ENCODE results near the gene MAPK14. TPM values are rescaled to one million over a fixed set of nuclear protein-coding genes. Genes with fewer than 3 reads are reported as not detected.
"Not testable (repeated sequence)": the region's sequence is repeated elsewhere in the genome, so short reads cannot be mapped to it uniquely, and the experiment has no call there.

MAPK14 gene
- total RNA-seq, 4 donors from 2014 or later = 85.2 to 201 (median 124) TPM

DNA sequence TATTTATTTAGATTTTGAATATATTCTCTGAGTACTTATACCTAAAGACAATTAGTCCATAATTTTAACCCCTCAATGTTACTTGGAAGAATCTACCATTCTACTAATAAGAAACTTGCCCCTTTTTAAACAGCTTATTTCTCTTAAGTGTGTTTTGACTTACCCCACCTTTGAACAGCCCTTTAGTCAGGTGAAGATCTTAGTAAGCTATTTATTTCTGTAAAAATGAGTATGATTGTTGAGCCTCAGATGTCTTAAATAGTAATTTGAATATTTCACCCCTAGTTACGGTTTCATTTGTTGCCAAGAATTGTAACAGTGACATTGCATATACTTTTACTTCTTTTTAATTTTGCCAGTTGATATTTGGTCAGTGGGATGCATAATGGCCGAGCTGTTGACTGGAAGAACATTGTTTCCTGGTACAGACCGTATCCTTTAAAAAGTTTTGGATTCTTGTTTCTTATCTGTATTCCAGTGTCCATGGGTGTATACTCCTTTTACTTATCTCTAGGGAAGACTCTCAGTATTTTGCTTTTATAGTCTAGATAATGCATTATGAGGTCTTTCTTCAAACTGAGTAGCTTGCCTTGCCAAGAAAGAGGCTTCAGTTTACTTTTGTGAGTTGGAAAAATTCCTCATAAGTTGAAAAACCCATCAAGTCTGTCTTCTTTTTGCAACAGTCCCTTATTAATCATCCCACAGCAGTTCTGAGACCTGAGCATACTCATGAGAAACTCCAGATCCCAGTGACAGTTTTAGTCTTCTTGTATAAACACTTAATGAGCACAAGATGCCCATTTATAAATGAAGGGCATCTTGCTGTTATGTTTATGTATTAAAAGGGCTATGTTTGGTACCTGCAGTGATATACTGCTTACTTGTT is 48.8 kb downstream of the MAPK14 start:
- Histone ChIP-seq H3K27ac (no peak overlapping the region), H3K9me3 (no peaks in the 10 kb centered on the region), H3K27me3 (no peaks in the 10 kb centered on the region), H3K4me3 (replicated peaks in 1 of 3) (no peak overlapping the region), H3K36me3 (peaks cover 15 to 19% of the 10 kb centered on the region in 2 donors), H3K4me1 (no peaks in the 10 kb centered on the region)
- intact Hi-C loops (cut with DNase I) = no loop called here
- TF ChIP-seq, protein P1, sequence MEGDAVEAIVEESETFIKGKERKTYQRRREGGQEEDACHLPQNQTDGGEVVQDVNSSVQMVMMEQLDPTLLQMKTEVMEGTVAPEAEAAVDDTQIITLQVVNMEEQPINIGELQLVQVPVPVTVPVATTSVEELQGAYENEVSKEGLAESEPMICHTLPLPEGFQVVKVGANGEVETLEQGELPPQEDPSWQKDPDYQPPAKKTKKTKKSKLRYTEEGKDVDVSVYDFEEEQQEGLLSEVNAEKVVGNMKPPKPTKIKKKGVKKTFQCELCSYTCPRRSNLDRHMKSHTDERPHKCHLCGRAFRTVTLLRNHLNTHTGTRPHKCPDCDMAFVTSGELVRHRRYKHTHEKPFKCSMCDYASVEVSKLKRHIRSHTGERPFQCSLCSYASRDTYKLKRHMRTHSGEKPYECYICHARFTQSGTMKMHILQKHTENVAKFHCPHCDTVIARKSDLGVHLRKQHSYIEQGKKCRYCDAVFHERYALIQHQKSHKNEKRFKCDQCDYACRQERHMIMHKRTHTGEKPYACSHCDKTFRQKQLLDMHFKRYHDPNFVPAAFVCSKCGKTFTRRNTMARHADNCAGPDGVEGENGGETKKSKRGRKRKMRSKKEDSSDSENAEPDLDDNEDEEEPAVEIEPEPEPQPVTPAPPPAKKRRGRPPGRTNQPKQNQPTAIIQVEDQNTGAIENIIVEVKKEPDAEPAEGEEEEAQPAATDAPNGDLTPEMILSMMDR (IDR thresholded peaks at IDR 0.05) = no peak
- no peak for TF ChIP-seq POLR2A (IDR thresholded peaks at IDR 0.05)
- 82 to 89% methylated on average over 3 of the region's 3 CpGs for WGBS, 2 donors
- DNase-seq = no peak

DNA sequence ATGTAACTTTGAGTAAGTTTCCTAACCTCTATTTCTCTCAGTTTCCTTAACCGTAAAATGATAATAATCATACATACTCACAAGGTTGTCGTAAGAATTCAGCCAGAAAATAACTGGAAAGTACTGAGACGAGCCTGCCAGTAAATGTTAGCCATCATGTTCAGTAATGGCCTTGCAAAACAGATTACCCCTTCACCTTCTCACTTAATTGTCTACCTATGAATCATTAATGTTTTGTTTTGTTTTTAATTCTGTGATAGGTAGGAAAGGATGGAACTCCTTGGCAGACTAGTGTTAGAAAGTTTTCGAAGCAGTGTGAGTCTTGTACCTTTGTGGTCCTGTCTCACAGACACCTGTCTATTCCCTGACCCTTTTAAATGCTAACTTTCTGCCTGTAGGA is 50.6 kb downstream of the MAPK14 start:
- no peak for DNase-seq
- Histone ChIP-seq H3K4me1 (no peaks in the 10 kb centered on the region), H3K27ac (no peak overlapping the region), H3K36me3 (peaks cover 25 to 31% of the 10 kb centered on the region in 2 donors), H3K9me3 (no peaks in the 10 kb centered on the region), H3K4me3 (replicated peaks in 1 of 3) (no peak overlapping the region), H3K27me3 (no peaks in the 10 kb centered on the region)
- no peak for TF ChIP-seq POLR2A (IDR thresholded peaks at IDR 0.05)
- TF ChIP-seq, protein P1 (IDR thresholded peaks at IDR 0.05) = no peak
- intact Hi-C loops (cut with DNase I) = no loop called here
- WGBS, 2 donors = 96% methylated on average over 4 of the region's 4 CpGs

DNA sequence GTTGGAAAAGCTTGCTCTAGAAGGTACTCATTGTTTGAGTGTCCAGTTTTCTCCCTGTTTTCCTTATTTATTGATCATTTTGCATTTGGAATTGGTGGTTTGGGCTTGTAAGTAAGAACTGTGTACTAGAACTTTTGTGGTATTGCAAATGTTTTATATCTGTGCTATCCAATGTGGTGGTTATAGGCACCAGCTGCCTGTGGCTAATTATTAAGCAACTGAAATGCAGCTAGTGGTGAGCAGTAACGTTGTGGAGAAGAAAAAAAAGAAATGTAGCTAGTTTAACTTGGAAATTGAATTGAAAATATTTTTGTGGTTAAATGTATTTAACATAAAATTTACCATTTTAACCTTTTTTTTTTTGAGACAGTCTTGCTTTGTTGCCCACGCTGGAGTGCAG is 52.0 kb downstream of the MAPK14 start:
- Histone ChIP-seq H3K36me3 (peaks cover 35 to 41% of the 10 kb centered on the region in 2 donors), H3K9me3 (no peaks in the 10 kb centered on the region), H3K4me3 (replicated peaks in 1 of 3) (no peak overlapping the region), H3K27ac (no peak overlapping the region), H3K4me1 (no peaks in the 10 kb centered on the region), H3K27me3 (no peaks in the 10 kb centered on the region)
- TF ChIP-seq, protein P1 (IDR thresholded peaks at IDR 0.05) = no peak
- no peak for TF ChIP-seq POLR2A (IDR thresholded peaks at IDR 0.05)
- DNase-seq = no peak
- intact Hi-C loops (cut with DNase I) = no loop called here
- WGBS, 2 donors = 93 to 94% methylated on average over 2 of the region's 2 CpGs

DNA sequence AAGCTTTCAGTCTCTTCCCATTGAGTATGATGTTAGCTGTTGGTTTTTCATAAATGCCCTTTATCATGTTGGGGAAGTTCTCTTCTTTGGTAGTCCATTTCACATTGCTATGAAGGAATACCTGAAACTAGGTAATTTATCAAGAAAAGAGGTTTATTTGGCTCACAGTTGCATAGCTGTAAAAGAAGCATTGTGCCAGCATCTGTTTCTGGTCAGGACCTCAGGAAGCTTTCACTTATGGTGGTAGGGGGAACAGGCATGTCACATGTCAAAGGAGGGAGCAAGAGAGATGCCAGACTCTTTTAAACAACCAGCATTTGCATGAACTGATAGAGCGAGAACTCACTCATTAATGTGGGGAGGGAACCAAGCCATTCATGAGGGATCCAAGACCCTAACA is 54.7 kb downstream of the MAPK14 start:
- Histone ChIP-seq H3K9me3 (no peaks in the 10 kb centered on the region), H3K4me3 (replicated peaks in 1 of 3) (no peak overlapping the region), H3K4me1 (no peaks in the 10 kb centered on the region), H3K27me3 (no peaks in the 10 kb centered on the region), H3K27ac (no peak overlapping the region), H3K36me3 (peaks cover 39 to 41% of the 10 kb centered on the region in 2 donors)
- 96 to 100% methylated on average over 1 of the region's 1 CpG for WGBS, 2 donors
- DNase-seq = no peak
- intact Hi-C loops (cut with DNase I) = no loop called here
- no peak for TF ChIP-seq POLR2A (IDR thresholded peaks at IDR 0.05)
- TF ChIP-seq, protein P1 (IDR thresholded peaks at IDR 0.05) = no peak

DNA sequence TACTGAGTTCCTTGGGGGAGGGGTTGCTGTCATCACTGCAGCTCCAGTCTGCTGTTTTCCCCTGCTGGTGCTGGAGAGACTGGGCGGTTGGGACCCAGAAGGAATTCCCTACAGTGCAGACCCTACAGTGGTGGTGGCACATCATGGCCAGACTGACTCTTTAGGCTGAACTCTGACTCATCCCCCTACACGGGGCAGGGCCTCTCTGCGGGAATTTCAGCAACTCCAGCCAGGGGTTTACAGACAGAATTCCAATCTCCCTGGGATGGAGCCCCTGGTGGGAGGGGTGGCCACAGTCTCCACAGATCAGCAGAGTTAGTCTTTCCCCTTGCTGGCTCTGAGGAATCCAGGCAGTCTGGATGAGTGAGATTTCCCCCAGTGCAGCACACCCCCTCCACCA is 55.8 kb downstream of the MAPK14 start:
- Histone ChIP-seq H3K27me3 (no peaks in the 10 kb centered on the region), H3K4me3 (replicated peaks in 1 of 3) (no peak overlapping the region), H3K36me3 (peaks cover 39 to 41% of the 10 kb centered on the region in 2 donors), H3K4me1 (no peaks in the 10 kb centered on the region), H3K27ac (no peak overlapping the region), H3K9me3 (no peaks in the 10 kb centered on the region)
- DNase-seq = no peak
- 60 to 96% methylated on average over 1 to 3 of the region's 3 CpGs for WGBS, 2 donors
- intact Hi-C loops (cut with DNase I) = no loop called here
- TF ChIP-seq POLR2A (IDR thresholded peaks at IDR 0.05) = no peak
- TF ChIP-seq, protein P1 (IDR thresholded peaks at IDR 0.05) = no peak

DNA sequence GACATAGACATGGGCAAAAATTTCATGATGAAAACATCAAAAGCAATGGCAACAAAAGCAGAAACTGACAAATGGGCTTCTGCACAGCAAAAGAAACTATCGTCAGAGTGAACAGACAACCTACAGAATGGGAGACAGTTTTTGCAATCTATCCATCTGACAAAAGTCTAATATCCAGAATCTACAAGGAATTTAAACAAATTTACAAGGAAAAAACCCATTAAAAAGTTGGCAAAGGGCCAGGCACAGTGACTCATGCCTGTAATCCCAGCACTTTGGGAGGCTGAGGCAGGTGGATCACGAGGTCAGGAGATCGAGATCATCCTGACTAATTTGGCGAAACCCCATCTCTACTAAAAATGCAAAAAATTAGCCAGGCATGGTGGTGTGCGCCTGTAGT is 60.6 kb downstream of the MAPK14 start:
- peaks cover 10 to 17% of the 10 kb centered on the region in 2 donors for H3K36me3 ChIP-seq
- H3K9me3 ChIP-seq; H3K4me1 ChIP-seq; H3K27ac ChIP-seq; DNase-seq; intact Hi-C loops (cut with DNase I); H3K27me3 ChIP-seq; H3K4me3 ChIP-seq (replicated peaks in 1 of 3): not testable (repeated sequence)
- WGBS, 2 donors = 93 to 95% methylated on average over 5 of the region's 5 CpGs
